HG03135 (cell line): ENCODE data around the gene FOXE3.
A peak's percentile ranks its signal among the peaks of the same experiment; 100 is the strongest.

Experiments
- ATAC-seq: cut with Tn5 transposase; IDR thresholded peaks from one replicate; pipeline ENCODE4 v1.9.1; 2021; ENCODE audit warnings: mild to moderate bottlenecking, moderate library complexity; ENCODE audit not compliant: unreplicated experiment

The FOXE3 gene

GRCh38 chr1:47415728-47416318 is at the start of gene FOXE3:
Gene FOXE3, plus strand, starts transcription at chr1:47416285. Its CDS starts 31 bp downstream, at chr1:47416316.
- no peak for ATAC-seq

- no peak for ATAC-seq
These were observed 48.4 kb upstream of the FOXE3 start for GRCh38 chr1:47367651-47368050.

- ATAC-seq, result no peak
These were observed 45.0 kb upstream of the FOXE3 start for GRCh38 chr1:47371016-47371517.

GRCh38 chr1:47374501-47374900 is 41.6 kb upstream of the FOXE3 start:
- ATAC-seq, result no peak

- ATAC-seq, result no peak
These were observed 37.9 kb upstream of the FOXE3 start for GRCh38 chr1:47378147-47378546.

GRCh38 chr1:47380699-47381098 is 35.4 kb upstream of the FOXE3 start:
- no peak for ATAC-seq

GRCh38 chr1:47382399-47382983 is 33.6 kb upstream of the FOXE3 start:
- ATAC-seq, result no peak

- ATAC-seq, result no peak
These were observed 32.0 kb upstream of the FOXE3 start for GRCh38 chr1:47384083-47384482.

GRCh38 chr1:47385020-47385419 is 31.1 kb upstream of the FOXE3 start:
- no peak for ATAC-seq

GRCh38 chr1:47386268-47386667 is 29.8 kb upstream of the FOXE3 start:
- ATAC-seq, result no peak

GRCh38 chr1:47388030-47388890 is 27.8 kb upstream of the FOXE3 start:
- peak; percentile 13 for ATAC-seq

GRCh38 chr1:47388891-47389238 is 27.2 kb upstream of the FOXE3 start:
- peak; percentile 64 for ATAC-seq

GRCh38 chr1:47389731-47390130 is 26.4 kb upstream of the FOXE3 start:
- ATAC-seq, result no peak

- no peak for ATAC-seq
These were observed 25.2 kb upstream of the FOXE3 start for GRCh38 chr1:47390843-47391242.

GRCh38 chr1:47393141-47393540 is 22.9 kb upstream of the FOXE3 start:
- ATAC-seq, result no peak

GRCh38 chr1:47395433-47395832 is 20.7 kb upstream of the FOXE3 start:
- ATAC-seq, result no peak

GRCh38 chr1:47396671-47397196 is 19.4 kb upstream of the FOXE3 start:
- ATAC-seq, result no peak

- ATAC-seq, result no peak
These were observed 16.8 kb upstream of the FOXE3 start for GRCh38 chr1:47399138-47399845.

GRCh38 chr1:47399846-47400155 is 16.3 kb upstream of the FOXE3 start:
- no peak for ATAC-seq

GRCh38 chr1:47401761-47402160 is 14.3 kb upstream of the FOXE3 start:
- no peak for ATAC-seq

- no peak for ATAC-seq
These were observed 13.5 kb upstream of the FOXE3 start for GRCh38 chr1:47402591-47402990.
